Stimulated activated naive B cell treated with anti-CD40 and anti-IgM and Interleukin-4, amounts not matched to agents 10 μg/mL and 1 μg/mL and 100 μg/mL, for 72 hours (primary cell): ENCODE measurements around the gene UBTD2.
"Not testable (repeated sequence)": the region's sequence is repeated elsewhere in the genome, so short reads cannot be mapped to it uniquely, and the experiment has no call there.

ENCODE experiments used
- ATAC-seq, 2 donors: fragments of 150-1000 bp; cut with Tn5 transposase; replicated peaks; 2 replicates each; pipeline ENCODE4 v1.10.0; 2021; ENCODE audit warnings: moderate library complexity in 1 of 2
- DNase-seq: peaks from one replicate; pipeline ENCODE4 v3.0.0; 2021
- H3K27ac Mint-ChIP-seq: one replicate; pipeline ENCODE4 v1.8.0; 2022; ENCODE audit warnings: mild to moderate bottlenecking, mixed read lengths
- H3K27me3 Mint-ChIP-seq, 2 donors: one replicate each; pipeline ENCODE4 v1.8.0; 2022; ENCODE audit warnings: mixed read lengths in 2 of 2
- H3K36me3 Mint-ChIP-seq, 2 donors: one replicate each; pipeline ENCODE4 v1.8.0; 2022; ENCODE audit warnings: mixed read lengths in 2 of 2, mild to moderate bottlenecking in 1 of 2
- H3K4me1 Mint-ChIP-seq, 2 donors: one replicate each; pipeline ENCODE4 v1.8.0; 2022; ENCODE audit warnings: mixed read lengths in 2 of 2, mild to moderate bottlenecking in 1 of 2
- H3K4me3 Mint-ChIP-seq, 2 donors: one replicate each; pipeline ENCODE4 v1.8.0; 2022; ENCODE audit warnings: mild to moderate bottlenecking in 2 of 2, mixed read lengths in 2 of 2, moderate library complexity in 1 of 2
- H3K9me3 Mint-ChIP-seq, 2 donors: one replicate each; pipeline ENCODE4 v1.8.0; 2022; ENCODE audit warnings: mixed read lengths in 2 of 2, mild to moderate bottlenecking in 1 of 2

Gene UBTD2

DNA sequence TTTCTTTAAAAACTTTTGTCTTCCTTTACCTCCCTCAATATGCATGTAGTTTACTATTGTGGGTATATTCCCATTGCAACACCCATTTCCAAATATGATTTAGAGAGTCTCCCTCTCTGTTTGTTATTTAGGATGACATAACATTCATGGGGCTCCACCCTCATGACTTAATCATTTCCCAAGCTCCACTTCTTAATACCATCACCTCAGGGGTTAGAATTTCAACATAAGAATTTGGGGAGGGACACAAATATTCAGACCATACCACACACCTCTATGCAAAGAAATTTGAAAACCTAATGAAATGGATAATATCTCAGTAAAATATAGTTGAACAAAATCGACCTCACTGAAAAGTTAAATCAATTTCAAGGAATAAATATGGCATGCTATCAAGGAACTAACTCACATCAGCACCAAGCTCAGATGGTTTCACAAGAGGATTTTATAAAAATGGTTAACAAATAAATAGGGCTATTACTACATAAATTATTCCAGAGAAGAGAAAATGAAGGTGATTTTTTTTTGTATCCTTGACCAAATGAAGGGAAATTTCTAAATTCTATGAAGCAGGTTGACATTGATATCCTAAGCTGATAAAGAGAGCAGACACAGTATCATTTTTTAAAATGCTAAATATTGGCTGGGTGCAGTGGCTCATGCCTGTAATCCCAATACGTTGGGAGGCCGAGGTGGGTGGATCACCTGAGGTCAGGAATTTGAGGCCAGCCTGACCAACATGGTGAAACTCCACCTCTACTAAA is 20.2 kb upstream of the UBTD2 start:
- no peak overlapping the region for H3K4me3 Mint-ChIP-seq
- H3K27me3 Mint-ChIP-seq, result peaks cover 3 to 5% of the 10 kb centered on the region in 2 donors

DNA sequence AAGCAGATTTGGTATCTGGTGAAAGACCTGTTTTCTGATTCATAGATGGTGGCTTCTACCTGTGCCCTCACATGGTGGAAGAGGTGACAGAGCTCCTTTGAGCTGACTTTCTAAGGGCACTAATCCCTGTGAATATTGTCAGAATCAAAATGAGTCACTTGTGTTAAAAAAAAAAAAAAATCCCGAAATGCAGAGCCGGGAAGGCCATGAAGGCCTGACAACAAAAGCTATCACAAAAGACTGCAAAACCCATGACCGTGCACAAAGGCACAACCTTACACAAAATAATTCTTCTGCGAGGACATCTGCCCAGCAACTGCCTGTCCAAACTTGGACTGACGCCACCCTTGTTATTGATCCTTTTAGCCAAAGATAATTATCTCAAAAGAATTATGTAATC is 19.6 kb upstream of the UBTD2 start:
- no peaks in the 10 kb centered on the region for H3K4me1 Mint-ChIP-seq
- H3K9me3 Mint-ChIP-seq, result no peaks in the 10 kb centered on the region
- ATAC-seq (no peak), DNase-seq (no peak)
- no peak overlapping the region for H3K27ac Mint-ChIP-seq
- no peaks in the 10 kb centered on the region for H3K36me3 Mint-ChIP-seq
- H3K4me3 Mint-ChIP-seq, result no peak overlapping the region
- H3K27me3 Mint-ChIP-seq, result peaks cover 3 to 5% of the 10 kb centered on the region in 2 donors

More for the DNA sequence above, 20.2 kb upstream of the UBTD2 start:
- H3K9me3 Mint-ChIP-seq, result no peaks in the 10 kb centered on the region
- no peak overlapping the region for H3K27ac Mint-ChIP-seq
- no peak for DNase-seq
- H3K4me1 Mint-ChIP-seq, result no peaks in the 10 kb centered on the region
- H3K36me3 Mint-ChIP-seq, result no peaks in the 10 kb centered on the region
- no peak for ATAC-seq

DNA sequence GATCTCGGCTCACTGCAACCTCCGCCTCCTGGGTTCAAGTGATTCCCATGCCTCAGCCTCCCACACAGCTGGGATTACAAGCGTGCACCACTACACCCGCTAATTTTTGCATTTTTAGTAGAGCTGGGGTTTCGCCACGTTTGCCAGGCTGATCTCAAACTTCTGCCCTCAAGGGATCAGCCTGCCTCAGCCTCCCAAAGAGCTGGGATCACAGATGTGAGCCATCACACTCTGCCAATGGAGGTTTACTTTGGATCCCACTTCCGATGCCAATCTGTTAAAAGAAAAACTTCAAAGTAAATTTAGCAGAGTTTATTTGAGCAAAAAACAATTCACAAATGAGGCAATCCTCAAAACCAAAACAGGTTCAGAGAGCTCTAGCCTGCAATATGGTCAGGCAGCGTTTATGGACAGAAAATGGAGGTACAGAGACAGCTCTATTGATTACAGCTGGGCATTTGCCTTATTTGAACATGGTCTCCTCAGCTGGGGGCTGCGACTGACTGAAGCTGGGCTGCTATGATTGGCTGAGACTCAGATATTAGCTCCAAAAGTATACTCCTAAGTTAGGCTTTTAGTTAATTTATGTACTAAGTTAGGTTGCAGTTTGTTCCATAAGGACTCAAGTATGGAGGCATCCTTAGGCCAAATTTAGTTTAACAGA is 18.6 kb upstream of the UBTD2 start:
- no peak for ATAC-seq
- Mint-ChIP-seq H3K36me3 (no peaks in the 10 kb centered on the region), H3K27ac (no peak overlapping the region), H3K9me3 (no peaks in the 10 kb centered on the region), H3K4me1 (no peaks in the 10 kb centered on the region), H3K27me3 (peaks cover 3 to 5% of the 10 kb centered on the region in 2 donors), H3K4me3 (no peak overlapping the region)
- no peak for DNase-seq

DNA sequence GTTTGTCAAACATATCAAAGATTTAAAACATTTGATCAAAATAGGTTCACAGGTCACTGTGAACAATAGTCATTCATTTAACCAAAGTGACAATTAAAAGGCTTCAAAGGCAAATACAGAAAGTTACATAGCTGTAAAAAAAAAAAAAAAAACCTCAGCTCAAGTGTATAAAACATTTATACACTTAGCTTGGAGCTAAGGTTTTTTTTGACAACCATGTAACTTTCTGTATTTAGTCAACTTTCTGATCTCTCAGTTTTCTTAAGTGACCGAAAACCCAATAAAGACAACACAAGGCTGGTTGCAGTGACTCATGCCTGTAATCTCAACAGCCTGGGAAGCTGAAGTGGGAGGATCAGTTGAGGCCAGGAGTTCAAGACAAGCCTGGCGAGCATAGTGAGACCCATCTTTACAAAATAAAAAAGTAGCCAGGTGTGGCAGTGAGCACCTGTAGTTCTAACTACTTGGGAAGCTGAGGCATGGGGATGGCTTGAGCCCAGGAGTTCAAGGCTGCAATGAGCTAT is 16.4 kb upstream of the UBTD2 start:
- peaks cover 3 to 5% of the 10 kb centered on the region in 2 donors for H3K27me3 Mint-ChIP-seq
- no peak overlapping the region for H3K27ac Mint-ChIP-seq
- ATAC-seq (no peak), DNase-seq (no peak)
- no peak overlapping the region for H3K4me3 Mint-ChIP-seq
- no peaks in the 10 kb centered on the region for H3K9me3 Mint-ChIP-seq
- H3K4me1 Mint-ChIP-seq, result no peaks in the 10 kb centered on the region
- no peaks in the 10 kb centered on the region for H3K36me3 Mint-ChIP-seq

DNA sequence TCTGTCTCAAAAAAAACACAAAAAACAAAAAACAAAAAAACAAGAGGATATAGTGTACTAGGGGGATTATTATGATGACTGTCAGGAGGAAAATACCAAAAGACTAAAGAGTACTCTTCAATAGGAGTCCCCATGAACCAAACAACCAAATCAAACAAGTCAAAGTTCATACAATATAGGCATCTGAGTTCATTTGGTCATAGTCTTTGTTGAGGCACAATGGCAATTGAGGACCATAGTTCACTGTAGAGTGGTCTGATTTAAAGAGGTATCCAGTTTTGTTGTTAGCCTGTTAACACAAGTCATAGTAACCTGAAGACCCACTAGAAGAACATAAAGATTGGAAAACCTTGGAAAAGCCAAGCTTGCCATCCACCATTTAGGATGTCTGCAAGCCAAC is 11.3 kb upstream of the UBTD2 start:
- Mint-ChIP-seq H3K27me3 (no peaks in the 10 kb centered on the region), H3K27ac (no peak overlapping the region), H3K36me3 (no peaks in the 10 kb centered on the region), H3K4me1 (peaks cover 4 to 7% of the 10 kb centered on the region in 2 donors), H3K4me3 (no peak overlapping the region), H3K9me3 (no peaks in the 10 kb centered on the region)
- DNase-seq (no peak), ATAC-seq (no peak)

DNA sequence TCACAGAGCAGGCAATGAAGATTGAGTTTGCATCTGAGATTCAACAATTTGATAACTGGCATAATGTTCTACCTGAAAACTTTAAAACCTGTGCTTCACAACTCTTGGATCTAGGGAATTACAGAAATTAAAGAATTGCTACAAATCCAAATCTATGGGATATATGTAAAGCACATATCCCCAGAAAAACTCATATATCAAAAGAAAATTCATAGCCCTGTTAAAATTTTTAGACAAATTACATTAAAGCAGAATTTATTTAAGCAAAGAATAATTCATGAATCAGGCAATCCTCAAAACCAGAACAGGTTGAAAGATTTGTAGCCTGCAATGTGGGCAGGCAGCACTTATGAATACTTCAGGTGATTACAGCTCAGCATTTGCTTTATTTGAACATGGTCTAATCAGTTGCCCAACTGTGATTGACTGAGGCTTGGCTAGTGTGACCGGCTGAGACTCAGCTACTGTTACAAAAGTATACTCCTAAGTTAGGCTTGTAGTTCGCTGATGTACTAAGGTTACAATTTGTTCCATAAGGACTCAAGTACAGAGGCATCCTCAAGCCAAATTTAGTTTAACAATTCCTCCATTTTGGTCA is 10.3 kb upstream of the UBTD2 start:
- peaks cover 4 to 7% of the 10 kb centered on the region in 2 donors for H3K4me1 Mint-ChIP-seq

DNA sequence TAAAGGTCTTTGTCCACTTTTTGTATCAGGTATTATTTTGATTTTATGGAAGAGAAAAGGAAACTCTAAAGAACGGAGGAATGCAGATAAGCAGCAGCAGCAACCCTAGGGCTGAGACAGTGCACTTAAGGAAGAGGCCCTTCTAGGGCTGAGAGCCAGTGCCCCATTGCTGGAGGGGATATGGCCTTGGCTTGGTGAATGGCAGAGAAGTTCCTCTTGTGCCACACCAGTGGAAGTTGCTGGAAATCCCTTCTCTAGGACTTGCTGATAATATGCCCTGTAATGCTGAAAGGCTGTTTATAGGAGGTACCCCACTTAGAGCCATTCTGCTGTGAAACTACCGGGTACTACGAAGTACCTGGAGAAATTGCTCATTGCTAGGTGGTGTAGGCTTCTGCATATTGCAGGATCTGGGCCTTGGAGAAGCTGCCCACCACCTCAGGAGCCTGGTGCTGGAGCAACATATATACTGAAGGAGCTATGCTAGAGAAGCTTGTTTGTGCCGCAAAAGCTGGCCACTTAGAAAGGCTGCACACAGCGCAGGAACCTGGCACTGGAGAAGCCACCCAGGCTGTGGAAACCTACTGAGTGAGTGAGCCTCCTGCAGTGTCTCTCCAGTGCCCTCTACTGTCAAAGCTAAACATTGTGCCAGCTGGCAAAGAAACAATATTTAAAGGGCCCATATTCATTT is 9.6 kb upstream of the UBTD2 start:
- peak; percentile 99 for ATAC-seq
- H3K36me3 Mint-ChIP-seq, result no peaks in the 10 kb centered on the region
- H3K27me3 Mint-ChIP-seq, result no peaks in the 10 kb centered on the region
- peaks cover 4 to 7% of the 10 kb centered on the region in 2 donors for H3K4me1 Mint-ChIP-seq
- no peaks in the 10 kb centered on the region for H3K9me3 Mint-ChIP-seq
- DNase-seq, result peak; percentile 52
- H3K27ac Mint-ChIP-seq, result no peak overlapping the region
- no peak overlapping the region for H3K4me3 Mint-ChIP-seq

More for the DNA sequence above, 10.3 kb upstream of the UBTD2 start:
- no peak overlapping the region for H3K4me3 Mint-ChIP-seq
- H3K9me3 Mint-ChIP-seq, result no peaks in the 10 kb centered on the region
- H3K36me3 Mint-ChIP-seq, result no peaks in the 10 kb centered on the region
- ATAC-seq (no peak), DNase-seq (no peak)
- no peaks in the 10 kb centered on the region for H3K27me3 Mint-ChIP-seq
- H3K27ac Mint-ChIP-seq, result no peak overlapping the region

DNA sequence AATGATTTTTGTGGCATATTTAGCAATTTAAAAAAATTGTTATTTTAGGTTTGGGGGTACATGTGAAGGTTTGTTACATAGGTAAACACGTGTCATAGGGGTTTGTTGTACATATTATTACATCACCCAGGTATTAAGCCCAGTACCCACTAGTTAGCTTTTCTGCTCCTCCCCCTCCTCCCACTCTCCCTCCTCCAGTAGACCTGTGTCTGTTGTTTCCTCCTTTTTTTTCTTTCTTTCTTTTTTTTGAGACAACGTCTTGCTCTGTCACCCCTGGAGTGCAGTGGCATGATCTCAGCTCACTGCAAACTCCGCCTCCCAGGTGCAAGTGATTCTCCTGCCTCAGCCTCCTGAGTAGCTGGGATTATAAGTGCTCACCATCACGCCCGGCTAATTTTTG is 8.3 kb upstream of the UBTD2 start:
- H3K36me3 Mint-ChIP-seq, ATAC-seq, H3K27me3 Mint-ChIP-seq, H3K4me3 Mint-ChIP-seq, H3K9me3 Mint-ChIP-seq, H3K4me1 Mint-ChIP-seq, DNase-seq: not testable (repeated sequence)
- H3K27ac Mint-ChIP-seq, result peak overlapping the region; percentile 65

DNA sequence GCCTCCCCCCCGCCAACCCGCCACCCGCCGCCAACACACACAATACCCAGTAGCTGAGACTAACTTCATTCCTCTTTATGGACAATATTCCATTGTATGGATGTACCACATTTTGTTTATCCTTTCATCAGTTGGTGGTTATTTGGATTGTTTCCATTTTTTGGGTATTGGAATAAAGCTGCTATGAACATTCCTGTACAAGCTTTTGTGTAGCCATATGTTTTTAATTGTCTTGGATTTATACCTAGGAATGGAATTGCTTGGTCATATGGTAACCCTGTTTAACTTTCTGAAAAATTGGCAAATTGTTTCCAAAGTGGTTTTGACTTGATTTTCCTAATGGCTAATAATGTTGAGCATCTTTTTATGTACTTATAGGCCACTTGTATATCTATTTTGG is 4.9 kb upstream of the UBTD2 start:
- Mint-ChIP-seq H3K4me1 (peaks cover 4 to 15% of the 10 kb centered on the region in 2 donors), H3K9me3 (no peaks in the 10 kb centered on the region), H3K27ac (no peak overlapping the region), H3K36me3 (no peaks in the 10 kb centered on the region), H3K4me3 (no peak overlapping the region), H3K27me3 (no peaks in the 10 kb centered on the region)
- no peak for ATAC-seq
- DNase-seq, result no peak

DNA sequence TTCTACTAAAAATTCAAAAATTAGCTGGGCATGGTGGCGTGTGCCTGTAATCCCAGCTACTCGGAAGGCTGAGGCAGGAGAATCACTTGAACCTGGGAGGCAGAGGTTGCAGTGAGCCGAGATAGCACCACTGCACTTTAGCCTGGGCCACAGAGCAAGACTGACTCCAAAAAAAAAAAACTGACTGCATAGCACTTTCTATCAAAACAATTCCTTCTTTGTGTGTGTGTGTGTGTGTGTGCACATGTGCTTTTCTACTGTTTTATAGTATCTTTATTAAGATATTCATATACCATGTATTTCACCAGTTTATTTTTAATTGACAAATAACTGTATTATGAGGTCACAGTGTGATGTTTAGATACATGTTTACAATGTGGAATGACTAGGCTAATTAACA is 3.6 kb upstream of the UBTD2 start:
- not testable (repeated sequence) for H3K36me3 Mint-ChIP-seq, ATAC-seq, H3K9me3 Mint-ChIP-seq, H3K27me3 Mint-ChIP-seq, DNase-seq, H3K27ac Mint-ChIP-seq, H3K4me3 Mint-ChIP-seq
- peaks cover 4 to 18% of the 10 kb centered on the region in 2 donors for H3K4me1 Mint-ChIP-seq

DNA sequence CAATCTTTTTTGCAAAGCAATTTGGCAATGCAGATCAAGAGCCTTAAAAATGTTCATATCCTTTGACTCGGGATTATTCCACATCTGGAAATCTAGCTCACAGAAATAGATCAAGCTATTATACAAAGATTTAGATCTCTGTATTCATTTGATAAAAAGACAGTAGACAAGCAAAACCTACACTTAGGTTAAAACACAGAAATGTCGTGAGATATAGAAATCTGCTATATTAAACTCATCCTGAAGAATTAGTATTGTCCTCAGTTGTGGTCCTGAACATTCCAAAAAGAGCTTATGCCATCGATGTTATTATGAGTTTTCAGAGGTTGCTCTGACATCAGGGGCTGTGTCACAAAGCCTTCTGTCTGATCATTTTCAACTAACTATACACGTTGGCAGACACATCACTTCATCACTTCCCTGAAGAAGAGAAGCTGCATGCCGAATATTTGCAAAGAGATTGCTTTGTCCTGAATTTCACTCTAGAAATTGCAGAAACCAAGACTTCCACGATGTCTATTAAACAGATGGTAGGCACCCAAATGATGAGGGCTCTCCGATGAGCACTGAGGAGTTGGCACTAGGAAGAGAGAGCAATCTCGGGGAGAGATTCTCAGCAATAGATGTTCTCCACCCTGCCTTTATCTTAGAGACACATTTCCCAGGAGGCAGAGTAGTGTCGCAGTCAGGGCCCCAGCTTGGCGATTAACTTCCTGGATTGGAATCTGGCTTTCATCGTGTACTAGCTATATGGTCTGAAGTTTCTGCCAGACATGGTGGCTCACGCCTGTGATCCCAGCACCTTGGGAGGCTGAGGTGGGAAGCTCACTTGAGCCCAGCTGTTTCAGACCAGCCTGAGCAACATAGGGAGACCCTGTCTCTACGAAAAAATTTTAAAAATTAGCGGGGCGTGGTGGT is 1.9 kb upstream of the UBTD2 start:
- H3K9me3 Mint-ChIP-seq, result no peaks in the 10 kb centered on the region
- H3K4me1 Mint-ChIP-seq, result peaks cover 6 to 28% of the 10 kb centered on the region in 2 donors
- DNase-seq, result no peak
- H3K27ac Mint-ChIP-seq, result no peak overlapping the region
- H3K36me3 Mint-ChIP-seq, result no peaks in the 10 kb centered on the region
- no peak for ATAC-seq
- peak overlapping the region; percentile 92 to 94 for H3K4me3 Mint-ChIP-seq
- no peaks in the 10 kb centered on the region for H3K27me3 Mint-ChIP-seq

DNA sequence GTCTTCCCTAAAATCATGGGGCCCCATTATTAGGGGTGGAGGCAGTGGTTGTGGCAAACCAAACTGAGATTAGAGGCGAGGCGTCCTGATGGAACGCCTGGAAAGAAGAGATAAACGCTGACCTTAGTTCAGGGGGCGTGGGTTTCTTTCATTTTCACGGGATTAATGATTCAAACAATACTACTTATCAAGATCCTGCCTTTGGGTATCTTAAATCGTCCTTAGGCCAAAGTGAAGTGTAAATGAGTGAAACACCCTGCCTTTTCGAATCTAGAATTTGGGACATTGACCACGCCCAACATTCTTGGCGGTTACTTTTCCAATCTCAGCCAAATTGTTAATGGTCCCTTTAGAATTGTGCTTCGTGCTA is 1.0 kb upstream of the UBTD2 start:
- no peak for ATAC-seq
- Mint-ChIP-seq H3K27ac (peak overlapping the region; percentile 90), H3K4me3 (peak overlapping the region; percentile 92 to 94), H3K36me3 (peaks cover 0 to 4% of the 10 kb centered on the region in 2 donors), H3K27me3 (no peaks in the 10 kb centered on the region), H3K9me3 (no peaks in the 10 kb centered on the region), H3K4me1 (peaks cover 6 to 28% of the 10 kb centered on the region in 2 donors)
- no peak for DNase-seq

DNA sequence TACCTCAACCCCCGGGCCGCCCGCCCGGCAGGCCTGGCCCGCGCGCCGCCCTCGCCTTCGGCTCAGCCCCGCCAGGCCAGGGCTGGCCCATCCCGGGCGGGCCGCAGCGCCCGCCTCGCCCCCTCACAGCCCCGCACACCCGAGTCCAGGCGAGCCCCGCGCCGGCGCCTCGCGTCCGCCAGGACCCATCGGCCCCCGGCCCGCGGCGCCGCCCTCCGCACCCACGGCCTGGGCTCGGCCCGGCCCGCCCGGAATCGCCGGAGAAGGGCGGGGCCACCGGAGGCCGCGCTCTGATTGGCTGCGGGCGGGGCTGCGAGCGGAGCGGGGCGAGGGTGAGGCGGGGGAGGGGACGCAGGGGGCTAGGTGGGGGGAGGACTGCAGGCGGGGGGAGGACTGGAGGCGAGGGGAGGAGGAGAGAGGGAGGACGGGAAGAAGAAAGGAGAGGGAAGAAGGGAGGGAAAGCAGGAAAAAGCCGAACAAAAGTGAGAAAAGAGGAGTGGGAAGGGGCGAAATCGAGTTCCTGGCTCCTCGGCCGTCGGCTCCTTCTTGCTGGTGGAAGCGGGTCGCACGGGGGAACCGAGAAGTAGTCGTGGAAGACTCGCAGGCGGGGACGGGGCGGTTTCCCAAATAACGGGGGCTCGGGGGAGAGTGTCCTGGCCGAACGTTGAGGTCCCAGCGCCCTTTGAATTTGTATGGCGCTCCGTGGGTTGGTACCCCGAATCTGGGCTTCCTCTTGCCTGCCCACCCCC is 472 bp upstream of the UBTD2 start:
- H3K27ac Mint-ChIP-seq, result peak overlapping the region; percentile 90
- ATAC-seq (peak; percentile 87), DNase-seq (peak; percentile 75)
- H3K4me3 Mint-ChIP-seq, result peak overlapping the region; percentile 92 to 94
- H3K4me1 Mint-ChIP-seq, result peaks cover 6 to 28% of the 10 kb centered on the region in 2 donors
- no peaks in the 10 kb centered on the region for H3K27me3 Mint-ChIP-seq
- H3K36me3 Mint-ChIP-seq, result peaks cover 0 to 4% of the 10 kb centered on the region in 2 donors
- H3K9me3 Mint-ChIP-seq, result no peaks in the 10 kb centered on the region
